ACC112 (cell line): ENCODE results near the gene PHAF1.
A peak's percentile ranks its signal among the peaks of the same experiment; 100 is the strongest.

Source experiments
- H2AFZ ChIP-seq: fragments of 200-600 bp; sonication (generic); one replicate; pipeline ENCODE4 v1.6.0; 2017; ENCODE audit warnings: antibody characterized with exemption, low read length; ENCODE audit not compliant: unreplicated experiment
- H3K27ac ChIP-seq: fragments of 200-600 bp; sonication (generic); 2 replicates; pipeline ENCODE4 v1.5.1; 2014; ENCODE audit warnings: low read depth, mild to moderate bottlenecking, antibody characterized with exemption, low read length, moderate library complexity
- H3K27me3 ChIP-seq: fragments of 200-600 bp; sonication (generic); 2 replicates; pipeline ENCODE4 v1.6.1; 2014; ENCODE audit warnings: mild to moderate bottlenecking, antibody characterized with exemption, low read length, moderate library complexity, mixed read lengths; ENCODE audit not compliant: insufficient read depth
- H3K36me3 ChIP-seq: fragments of 200-600 bp; sonication (generic); 2 replicates; pipeline ENCODE4 v1.6.1; 2016; ENCODE audit warnings: mild to moderate bottlenecking, antibody characterized with exemption, low read length, moderate library complexity, mixed read lengths; ENCODE audit not compliant: insufficient read depth
- H3K4me1 ChIP-seq: fragments of 200-600 bp; sonication (generic); one replicate; pipeline ENCODE4 v1.6.1; 2016; ENCODE audit warnings: low read length, mixed read lengths; ENCODE audit not compliant: insufficient read depth, unreplicated experiment, control insufficient read depth
- H3K4me3 ChIP-seq: fragments of 200-600 bp; sonication (generic); 2 replicates; pipeline ENCODE4 v1.5.1; 2014; ENCODE audit warnings: mild to moderate bottlenecking, low read depth, low read length
- H3K79me2 ChIP-seq: fragments of 200-600 bp; sonication (generic); one replicate; pipeline ENCODE4 v1.6.0; 2016; ENCODE audit warnings: low read length; ENCODE audit not compliant: control insufficient read depth, unreplicated experiment, insufficient read depth

PHAF1 gene

DNA sequence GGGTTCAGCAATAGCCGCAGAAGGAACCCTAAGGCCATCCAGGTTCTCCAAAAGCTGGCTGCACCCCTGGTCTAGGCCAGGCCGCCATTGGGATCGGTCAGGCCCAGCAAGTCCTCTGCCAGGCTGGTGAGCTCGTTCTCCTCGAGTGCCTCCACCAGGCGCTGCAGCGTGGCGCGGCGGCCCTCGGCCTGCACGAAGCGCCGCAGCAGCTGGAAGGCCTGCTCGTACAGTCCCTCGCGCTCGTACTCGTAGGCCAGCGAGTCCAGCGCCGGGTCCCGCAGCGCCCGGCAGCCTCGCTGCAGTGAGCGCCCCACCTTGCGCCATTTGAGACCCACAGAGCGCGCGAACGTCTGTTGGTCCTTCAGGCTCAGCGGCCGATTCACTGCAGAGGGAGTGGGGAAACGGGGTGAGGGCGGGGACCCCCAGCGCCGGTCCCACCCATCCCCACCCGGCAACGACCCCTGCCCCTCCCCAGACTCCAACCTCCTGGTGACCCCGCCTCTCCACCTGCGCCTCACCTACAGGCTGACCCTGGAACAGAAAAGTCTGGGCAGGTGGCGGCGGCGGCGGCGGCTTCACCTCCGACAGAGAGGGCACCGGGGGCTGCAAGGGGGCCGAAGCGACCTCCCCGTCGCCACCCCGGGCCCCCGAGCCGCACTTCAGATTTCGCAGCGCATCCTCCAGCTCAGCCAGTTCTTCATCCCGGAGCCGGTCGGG, 45.0 kb downstream of the PHAF1 start:
- Histone ChIP-seq H3K4me1 (peaks cover 7% of the 10 kb centered on the region), H3K27ac (no peak overlapping the region), H3K36me3 (no peaks in the 10 kb centered on the region), H3K79me2 (peaks cover 2% of the 10 kb centered on the region), H3K4me3 (peak overlapping the region; percentile 48), H2AFZ (no peak overlapping the region), H3K27me3 (no peaks in the 10 kb centered on the region)

GRCh38 chr16:67155295-67156142, 45.8 kb downstream of the PHAF1 start:
- Histone ChIP-seq H3K27ac (no peak overlapping the region), H3K4me1 (peaks cover 7% of the 10 kb centered on the region), H3K79me2 (no peaks in the 10 kb centered on the region), H3K36me3 (no peaks in the 10 kb centered on the region), H2AFZ (no peak overlapping the region), H3K4me3 (peak overlapping the region; percentile 48), H3K27me3 (no peaks in the 10 kb centered on the region)

DNA sequence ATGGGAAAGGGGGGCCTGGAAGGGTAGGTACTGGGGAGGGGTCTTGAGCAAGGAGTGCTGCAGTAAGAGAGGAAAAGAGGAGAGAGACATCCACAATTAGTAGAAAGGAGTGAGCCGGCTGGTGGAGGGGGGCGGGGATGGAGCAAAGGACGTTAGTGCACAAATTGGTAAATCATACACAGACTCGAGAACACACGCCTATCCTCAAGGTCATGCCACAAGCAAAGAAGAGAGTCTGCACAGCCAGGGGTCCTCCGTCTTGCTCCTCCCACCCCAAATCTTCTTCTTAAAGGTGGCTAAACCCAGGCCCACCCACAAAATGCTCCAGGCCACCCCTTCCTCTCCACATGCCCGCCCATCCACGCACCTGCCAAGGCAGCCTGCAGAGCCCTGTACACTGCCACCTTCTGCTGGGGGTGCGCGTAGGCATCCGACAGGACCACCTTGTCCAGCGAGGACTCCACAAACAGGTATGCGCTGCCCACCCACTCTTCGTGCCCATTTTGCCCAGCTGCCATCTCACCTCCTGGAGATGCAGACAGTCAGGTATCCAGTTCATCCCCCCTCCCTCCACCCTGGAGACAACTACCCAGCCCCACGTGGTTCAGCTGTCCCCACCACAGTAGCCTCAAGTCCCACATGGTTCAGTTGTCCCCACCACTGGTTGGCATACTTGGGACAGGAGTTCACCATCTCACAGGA, 46.6 kb downstream of the PHAF1 start:
- H3K27me3 ChIP-seq: no peaks in the 10 kb centered on the region
- peaks cover 3% of the 10 kb centered on the region for H3K4me1 ChIP-seq
- no peaks in the 10 kb centered on the region for H3K36me3 ChIP-seq
- H3K4me3 ChIP-seq: no peak overlapping the region
- no peak overlapping the region for H2AFZ ChIP-seq
- no peaks in the 10 kb centered on the region for H3K79me2 ChIP-seq
- no peak overlapping the region for H3K27ac ChIP-seq

DNA sequence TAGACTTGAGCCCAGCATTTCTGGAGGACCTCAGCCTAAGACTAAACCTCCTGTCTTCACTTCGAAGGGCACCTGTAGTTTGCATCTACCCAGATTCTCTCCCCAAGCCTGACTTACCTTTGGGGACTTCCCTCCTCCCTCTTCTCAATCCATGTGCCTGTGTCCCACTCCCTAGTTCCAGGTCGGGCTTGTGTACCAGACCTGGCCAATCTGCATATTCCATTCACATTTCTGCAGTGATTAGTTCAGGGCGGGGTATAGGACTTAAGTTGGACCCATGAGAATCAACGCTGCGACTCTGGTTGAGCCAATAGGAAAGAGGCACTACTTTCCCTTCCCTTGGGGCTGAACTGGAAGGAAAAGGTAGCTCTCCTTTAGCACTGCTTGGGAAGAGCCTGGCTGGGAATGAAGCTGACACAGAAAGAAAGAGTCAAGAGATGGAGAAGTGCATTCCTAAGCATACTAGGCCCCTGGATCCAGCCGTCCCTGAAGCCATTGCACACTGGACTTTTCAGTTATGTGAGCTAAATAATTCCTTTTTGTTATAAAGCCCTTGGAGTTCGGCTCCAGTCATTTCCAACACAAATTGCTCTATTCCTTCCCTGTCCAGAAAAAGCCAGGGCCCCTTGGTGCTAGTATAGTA, 47.5 kb downstream of the PHAF1 start:
- no peaks in the 10 kb centered on the region for H3K27me3 ChIP-seq
- H3K27ac ChIP-seq: no peak overlapping the region
- H3K4me3 ChIP-seq: no peak overlapping the region
- no peaks in the 10 kb centered on the region for H3K36me3 ChIP-seq
- H3K79me2 ChIP-seq: no peaks in the 10 kb centered on the region
- no peak overlapping the region for H2AFZ ChIP-seq
- no peaks in the 10 kb centered on the region for H3K4me1 ChIP-seq

GRCh38 chr16:67157892-67158635, 48.3 kb downstream of the PHAF1 start:
- H2AFZ ChIP-seq: no peak overlapping the region
- H3K79me2 ChIP-seq: no peaks in the 10 kb centered on the region
- H3K4me3 ChIP-seq: no peak overlapping the region; the same call in 1 of the 2 replicates
- no peak overlapping the region for H3K27ac ChIP-seq
- H3K36me3 ChIP-seq: no peaks in the 10 kb centered on the region
- H3K27me3 ChIP-seq: no peaks in the 10 kb centered on the region
- H3K4me1 ChIP-seq: no peaks in the 10 kb centered on the region

GRCh38 chr16:67158637-67159600, 49.2 kb downstream of the PHAF1 start:
- Histone ChIP-seq H3K4me1 (no peaks in the 10 kb centered on the region), H3K36me3 (no peaks in the 10 kb centered on the region), H3K79me2 (no peaks in the 10 kb centered on the region), H3K27me3 (no peaks in the 10 kb centered on the region), H3K27ac (peak overlapping the region; percentile 2; the same call in 1 of the 2 replicates), H3K4me3 (peak overlapping the region; percentile 89), H2AFZ (peak overlapping the region; percentile 95)

DNA sequence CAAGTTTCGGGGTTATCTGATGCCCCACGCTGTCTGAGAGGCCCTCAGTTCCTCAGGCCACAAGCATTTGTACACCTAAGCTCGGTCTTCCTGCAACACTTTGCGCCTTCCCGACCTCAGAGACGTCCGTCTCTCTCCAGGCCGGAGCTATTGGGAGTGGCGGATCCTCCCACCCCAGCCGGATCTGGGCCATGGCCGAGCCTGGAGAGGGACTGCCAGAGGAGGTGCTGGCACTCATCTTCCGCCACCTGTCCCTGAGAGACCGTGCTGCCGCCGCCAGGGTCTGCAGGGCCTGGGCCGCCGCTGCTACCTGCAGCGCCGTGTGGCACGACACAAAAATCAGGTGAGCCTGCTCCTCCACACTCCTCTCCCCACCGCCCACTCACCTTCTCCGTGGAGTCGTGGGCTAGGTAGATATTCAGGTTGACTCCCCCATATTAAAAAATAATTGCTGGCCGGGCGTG, 51.9 kb downstream of the PHAF1 start:
- Histone ChIP-seq H3K79me2 (no peaks in the 10 kb centered on the region), H3K4me1 (no peaks in the 10 kb centered on the region), H3K27me3 (no peaks in the 10 kb centered on the region), H3K36me3 (no peaks in the 10 kb centered on the region), H3K27ac (no peak overlapping the region), H3K4me3 (peak overlapping the region; percentile 89), H2AFZ (no peak overlapping the region)

DNA sequence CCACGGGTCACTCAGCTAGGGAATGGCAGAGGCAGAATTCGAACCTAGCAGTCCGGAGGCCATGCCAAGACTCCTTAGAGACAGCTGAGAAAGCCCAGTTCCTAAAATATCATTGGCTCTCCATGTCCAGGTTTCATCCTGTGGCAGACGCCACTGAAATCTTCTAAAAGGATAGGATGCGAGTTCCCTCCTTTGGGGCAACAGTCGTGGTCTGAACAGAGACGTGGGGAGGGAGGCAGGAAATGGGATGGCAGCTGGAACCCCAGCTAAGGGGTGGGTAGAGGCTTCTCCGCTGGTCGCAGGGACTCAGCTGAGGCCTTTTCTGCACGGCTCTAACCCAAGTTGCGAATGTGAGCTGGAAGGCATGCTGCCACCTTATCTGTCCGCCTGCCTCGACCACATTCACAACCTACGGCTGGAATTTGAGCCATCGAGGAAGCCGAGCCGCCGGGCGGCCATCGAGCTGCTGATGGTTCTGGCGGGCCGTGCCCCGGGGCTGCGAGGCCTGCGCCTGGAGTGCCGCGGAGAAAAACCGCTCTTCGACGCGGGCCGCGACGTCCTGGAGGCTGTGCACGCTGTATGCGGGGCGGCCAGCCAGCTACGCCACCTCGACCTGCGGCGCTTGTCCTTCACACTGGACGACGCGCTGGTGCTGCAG, 52.9 kb downstream of the PHAF1 start:
- Histone ChIP-seq H3K4me3 (no peak overlapping the region), H3K27ac (no peak overlapping the region), H3K27me3 (no peaks in the 10 kb centered on the region), H3K36me3 (no peaks in the 10 kb centered on the region), H3K4me1 (no peaks in the 10 kb centered on the region), H2AFZ (no peak overlapping the region), H3K79me2 (no peaks in the 10 kb centered on the region)
